ENCODE data around the gene CD82.

CD82 gene

DNA sequence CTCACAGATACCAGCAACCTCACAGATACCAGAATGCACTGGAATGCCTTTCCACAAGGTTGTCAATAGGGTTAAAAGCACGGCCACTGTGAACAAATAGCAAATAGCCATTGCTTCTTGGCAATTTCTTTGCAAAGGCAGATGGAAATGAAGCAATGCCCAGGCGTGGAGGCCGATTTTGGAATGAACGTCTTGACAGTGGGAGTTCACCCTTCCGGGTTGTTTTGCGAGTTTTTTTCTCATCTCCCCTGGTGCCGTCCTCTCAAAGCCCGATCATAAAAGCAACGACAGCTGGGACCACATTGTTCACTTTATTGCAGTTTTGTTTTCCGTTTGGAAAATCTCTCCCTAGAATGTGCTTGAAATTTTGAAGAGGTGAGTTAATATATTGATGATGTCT lies 38.0 kb upstream of the CD82 start:
- H3K4me1 ChIP-seq (ENCODE audit: low read length) = peaks cover 20% of the 10 kb centered on the region
- H3K4me2 ChIP-seq (ENCODE audit: low read length) = no peak overlapping the region
- H3K9ac ChIP-seq (ENCODE audit: low read length) = no peak overlapping the region

DNA sequence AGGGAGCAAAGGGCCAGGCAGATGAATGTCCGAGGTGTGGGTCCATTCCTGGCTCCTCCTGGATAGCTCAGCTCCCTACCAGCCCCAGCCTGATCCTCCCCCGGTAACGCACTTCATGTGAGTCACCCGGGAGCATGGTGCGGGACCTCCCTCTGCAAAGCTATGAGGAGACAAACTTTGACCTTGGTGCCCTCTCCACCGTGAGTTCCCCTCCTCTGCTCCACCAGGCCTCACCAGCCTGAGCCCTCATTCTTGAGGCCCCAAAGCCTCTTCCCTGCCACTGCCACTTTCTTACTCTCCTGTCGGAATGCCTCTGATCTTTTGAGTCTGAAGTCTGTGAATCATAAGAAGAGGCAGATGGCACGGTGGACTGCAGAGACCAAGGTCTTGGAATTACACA lies 37.4 kb upstream of the CD82 start:
- Histone ChIP-seq H3K9ac (ENCODE audit: low read length) (no peak overlapping the region), H4K20me1 (ENCODE audit: insufficient read depth, low read length) (no peaks in the 10 kb centered on the region), H2AFZ (ENCODE audit: low read depth, low read length) (no peak overlapping the region), H3K4me2 (ENCODE audit: low read length) (no peak overlapping the region), H3K79me2 (ENCODE audit: low read length) (no peaks in the 10 kb centered on the region), H3K9me3 (ENCODE audit: insufficient read depth, low read length) (no peaks in the 10 kb centered on the region), H3K4me1 (ENCODE audit: low read length) (peaks cover 20% of the 10 kb centered on the region), H3K36me3 (replicated peaks; ENCODE audit: low read depth, low read length) (no peaks in the 10 kb centered on the region), H3K27me3 (ENCODE audit: low read depth, low read length) (no peaks in the 10 kb centered on the region), H3K27ac (ENCODE audit: low read length) (no peak overlapping the region), H3K4me3 (ENCODE audit: low read length) (no peak overlapping the region)
- TF ChIP-seq EZH2phosphoT487 (IDR thresholded peaks at IDR 0.05; ENCODE audit: low read depth) = no peak
- TF ChIP-seq, protein P1, sequence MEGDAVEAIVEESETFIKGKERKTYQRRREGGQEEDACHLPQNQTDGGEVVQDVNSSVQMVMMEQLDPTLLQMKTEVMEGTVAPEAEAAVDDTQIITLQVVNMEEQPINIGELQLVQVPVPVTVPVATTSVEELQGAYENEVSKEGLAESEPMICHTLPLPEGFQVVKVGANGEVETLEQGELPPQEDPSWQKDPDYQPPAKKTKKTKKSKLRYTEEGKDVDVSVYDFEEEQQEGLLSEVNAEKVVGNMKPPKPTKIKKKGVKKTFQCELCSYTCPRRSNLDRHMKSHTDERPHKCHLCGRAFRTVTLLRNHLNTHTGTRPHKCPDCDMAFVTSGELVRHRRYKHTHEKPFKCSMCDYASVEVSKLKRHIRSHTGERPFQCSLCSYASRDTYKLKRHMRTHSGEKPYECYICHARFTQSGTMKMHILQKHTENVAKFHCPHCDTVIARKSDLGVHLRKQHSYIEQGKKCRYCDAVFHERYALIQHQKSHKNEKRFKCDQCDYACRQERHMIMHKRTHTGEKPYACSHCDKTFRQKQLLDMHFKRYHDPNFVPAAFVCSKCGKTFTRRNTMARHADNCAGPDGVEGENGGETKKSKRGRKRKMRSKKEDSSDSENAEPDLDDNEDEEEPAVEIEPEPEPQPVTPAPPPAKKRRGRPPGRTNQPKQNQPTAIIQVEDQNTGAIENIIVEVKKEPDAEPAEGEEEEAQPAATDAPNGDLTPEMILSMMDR (IDR thresholded peaks at IDR 0.05; ENCODE audit: low read depth, low read length) = no peak

More for the DNA sequence above, 38.0 kb upstream of the CD82 start:
- H3K4me3 ChIP-seq (ENCODE audit: low read length) = no peak overlapping the region
- no peak for TF ChIP-seq EZH2phosphoT487 (IDR thresholded peaks at IDR 0.05; ENCODE audit: low read depth)
- TF ChIP-seq, protein P1 (IDR thresholded peaks at IDR 0.05; ENCODE audit: low read depth, low read length) = no peak
- H3K27me3 ChIP-seq (ENCODE audit: low read depth, low read length) = peaks cover 4% of the 10 kb centered on the region
- H4K20me1 ChIP-seq (ENCODE audit: insufficient read depth, low read length) = no peaks in the 10 kb centered on the region
- no peaks in the 10 kb centered on the region for H3K36me3 ChIP-seq (replicated peaks; ENCODE audit: low read depth, low read length)
- H3K79me2 ChIP-seq (ENCODE audit: low read length) = no peaks in the 10 kb centered on the region
- no peaks in the 10 kb centered on the region for H3K9me3 ChIP-seq (ENCODE audit: insufficient read depth, low read length)
- no peak overlapping the region for H2AFZ ChIP-seq (ENCODE audit: low read depth, low read length)
- no peak overlapping the region for H3K27ac ChIP-seq (ENCODE audit: low read length)

DNA sequence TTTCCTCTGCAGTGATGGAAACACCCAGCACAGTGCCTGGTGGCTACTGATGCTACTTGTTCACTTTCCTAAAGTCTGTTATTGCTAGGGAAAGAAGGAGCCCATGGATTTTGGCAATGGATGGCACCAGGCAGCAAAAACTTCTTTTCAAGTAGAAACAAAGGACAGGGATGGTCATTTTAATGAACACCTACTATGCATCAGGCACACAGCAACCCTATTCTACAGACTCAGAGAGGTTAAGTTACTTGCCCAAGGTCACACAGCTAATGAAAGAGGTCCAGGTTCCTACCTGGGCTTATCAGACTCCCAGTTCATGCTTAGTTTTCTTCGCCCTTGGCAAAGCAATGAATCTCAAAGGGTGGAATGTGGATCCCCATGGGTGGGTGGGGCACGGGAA lies 36.9 kb upstream of the CD82 start:
- H3K4me1 ChIP-seq (ENCODE audit: low read length) = peaks cover 19% of the 10 kb centered on the region

GRCh38 chr11:44529895-44530412 lies 35.5 kb upstream of the CD82 start:
- Histone ChIP-seq H3K4me2 (ENCODE audit: low read length) (no peak overlapping the region), H3K79me2 (ENCODE audit: low read length) (no peaks in the 10 kb centered on the region), H3K4me1 (ENCODE audit: low read length) (peaks cover 16% of the 10 kb centered on the region), H3K27me3 (ENCODE audit: low read depth, low read length) (peaks cover 10% of the 10 kb centered on the region), H3K27ac (ENCODE audit: low read length) (no peak overlapping the region), H3K9ac (ENCODE audit: low read length) (no peak overlapping the region), H3K4me3 (ENCODE audit: low read length) (no peak overlapping the region), H2AFZ (ENCODE audit: low read depth, low read length) (no peak overlapping the region), H4K20me1 (ENCODE audit: insufficient read depth, low read length) (no peaks in the 10 kb centered on the region), H3K9me3 (ENCODE audit: insufficient read depth, low read length) (no peaks in the 10 kb centered on the region), H3K36me3 (replicated peaks; ENCODE audit: low read depth, low read length) (no peaks in the 10 kb centered on the region)
- TF ChIP-seq EZH2phosphoT487 (IDR thresholded peaks at IDR 0.05; ENCODE audit: low read depth) = no peak
- TF ChIP-seq, protein P1 (IDR thresholded peaks at IDR 0.05; ENCODE audit: low read depth, low read length) = no peak

More for the DNA sequence above, 36.9 kb upstream of the CD82 start:
- Histone ChIP-seq H3K9ac (ENCODE audit: low read length) (no peak overlapping the region), H2AFZ (ENCODE audit: low read depth, low read length) (no peak overlapping the region), H3K27ac (ENCODE audit: low read length) (no peak overlapping the region), H3K4me2 (ENCODE audit: low read length) (no peak overlapping the region), H3K79me2 (ENCODE audit: low read length) (no peaks in the 10 kb centered on the region), H3K27me3 (ENCODE audit: low read depth, low read length) (no peaks in the 10 kb centered on the region), H3K4me3 (ENCODE audit: low read length) (no peak overlapping the region), H4K20me1 (ENCODE audit: insufficient read depth, low read length) (no peaks in the 10 kb centered on the region), H3K36me3 (replicated peaks; ENCODE audit: low read depth, low read length) (no peaks in the 10 kb centered on the region), H3K9me3 (ENCODE audit: insufficient read depth, low read length) (no peaks in the 10 kb centered on the region)
- TF ChIP-seq, protein P1 (IDR thresholded peaks at IDR 0.05; ENCODE audit: low read depth, low read length) = no peak
- no peak for TF ChIP-seq EZH2phosphoT487 (IDR thresholded peaks at IDR 0.05; ENCODE audit: low read depth)

All from OCI-LY3 (cell line).